Activated naive CD4-positive, alpha-beta T cell treated with Interleukin-2 at 50 U/mL for 16 hours (primary cell): ENCODE measurements around the gene BMF.
A peak's percentile ranks its signal among the peaks of the same experiment; 100 is the strongest.

Experiments used
- DNase-seq: peaks from one replicate; pipeline ENCODE4 v3.0.0-alpha.2; 2020

BMF gene

GRCh38 chr15:40062816-40063562 is 45.7 kb downstream of the BMF start:
- DNase-seq, result no peak

DNA sequence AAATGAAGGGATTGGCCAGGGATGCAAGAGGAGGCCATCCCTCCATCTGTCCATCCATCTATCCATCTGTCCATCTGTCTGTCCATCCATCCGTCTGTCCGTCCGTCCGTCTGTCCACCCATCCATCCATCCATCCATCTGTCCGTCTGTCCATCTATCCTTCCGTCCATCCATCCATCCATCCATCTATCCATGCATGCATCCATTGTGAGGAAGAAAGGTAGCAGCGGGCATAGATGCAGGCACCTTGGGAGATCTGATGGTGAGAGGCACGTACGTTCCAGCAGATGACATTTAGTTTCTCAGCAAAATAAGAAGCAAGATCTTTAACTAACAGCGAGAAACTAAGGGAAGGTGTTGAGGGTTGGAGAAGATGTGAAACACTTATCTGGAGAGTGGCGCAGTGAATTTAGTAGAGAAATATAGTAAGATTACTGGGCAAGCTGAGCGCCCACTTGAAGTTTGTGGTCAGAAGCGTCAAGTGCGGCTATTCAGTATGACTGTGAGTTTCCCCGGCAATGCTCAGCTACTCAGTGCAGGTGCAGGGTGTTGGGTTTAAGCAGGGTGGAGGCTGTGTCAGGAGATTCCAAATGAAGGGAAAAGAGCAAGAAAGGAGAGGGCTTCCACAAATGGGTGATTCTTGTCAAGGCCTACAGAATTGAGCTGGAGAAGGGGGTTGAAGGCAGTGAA is 47.3 kb downstream of the BMF start:
- DNase-seq, result no peak

DNA sequence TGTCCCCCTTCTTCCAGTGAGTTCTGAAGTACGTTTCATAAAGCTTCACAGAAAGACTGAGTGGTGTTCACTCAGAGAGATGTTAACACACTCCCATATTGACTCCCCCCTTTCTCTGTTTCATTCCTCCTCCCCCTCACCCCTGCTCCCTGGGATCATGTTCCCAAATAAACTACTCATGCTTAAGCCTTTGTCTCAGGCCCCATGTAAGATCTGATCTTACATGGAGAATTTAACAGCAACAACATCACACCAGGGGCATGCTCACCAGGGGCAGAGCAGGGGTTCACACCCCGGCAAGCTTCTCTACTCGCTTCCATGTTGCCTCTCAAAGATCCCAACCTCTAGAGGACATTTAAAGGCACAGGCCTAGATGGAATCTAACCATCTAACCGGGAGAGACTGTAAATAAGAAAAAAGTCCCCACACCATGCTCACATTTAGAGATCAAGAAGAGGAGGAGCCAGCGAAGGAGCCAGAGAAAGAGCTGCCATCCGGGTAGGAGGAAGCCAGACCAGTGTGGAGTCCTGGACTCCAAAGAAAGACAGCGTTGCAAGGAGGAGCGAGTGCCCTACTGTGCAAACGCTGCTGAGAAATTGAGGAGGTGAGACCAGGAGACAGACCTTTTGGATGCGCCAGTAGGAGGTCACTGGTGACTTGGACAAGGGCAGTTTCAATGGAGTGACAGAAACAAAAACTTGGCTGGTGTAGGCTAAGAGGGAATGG is 48.3 kb downstream of the BMF start:
- no peak for DNase-seq

- no peak for DNase-seq
Measured at GRCh38 chr15:40059821-40060220, 48.9 kb downstream of the BMF start.

DNA sequence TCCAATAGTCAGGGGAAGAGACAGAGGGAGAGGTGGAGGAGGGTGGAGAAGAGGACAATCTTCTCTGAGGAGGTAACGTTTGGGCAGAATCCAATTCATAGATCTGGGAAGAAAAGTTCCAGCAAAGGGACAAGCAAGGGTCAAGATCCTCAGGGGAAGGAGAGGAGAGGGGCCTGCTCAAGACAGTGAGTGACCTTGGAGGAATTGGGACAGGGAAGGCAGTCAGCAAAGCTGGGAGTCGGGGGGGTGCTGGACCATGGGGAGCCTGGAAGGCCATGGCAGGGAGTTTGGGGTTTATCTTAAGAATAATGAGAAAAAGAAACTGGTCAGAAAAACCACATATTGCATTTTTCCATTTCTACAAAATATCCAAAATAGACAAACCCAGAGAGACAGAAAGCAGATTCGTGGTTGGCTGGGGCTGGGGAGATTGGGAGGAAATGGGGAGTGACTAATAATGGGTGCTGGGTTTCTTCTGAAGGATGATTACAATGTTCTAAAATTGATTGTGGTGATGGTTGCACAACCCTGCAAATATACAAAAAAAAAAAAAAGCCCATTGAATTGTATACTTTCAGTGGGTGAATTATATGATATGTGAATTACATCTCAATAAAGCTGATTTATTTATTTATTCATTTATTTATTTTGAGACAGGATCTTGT is 50.1 kb downstream of the BMF start:
- DNase-seq, result no peak

- no peak for DNase-seq
Measured at GRCh38 chr15:40055576-40056293, 52.9 kb downstream of the BMF start.

DNA sequence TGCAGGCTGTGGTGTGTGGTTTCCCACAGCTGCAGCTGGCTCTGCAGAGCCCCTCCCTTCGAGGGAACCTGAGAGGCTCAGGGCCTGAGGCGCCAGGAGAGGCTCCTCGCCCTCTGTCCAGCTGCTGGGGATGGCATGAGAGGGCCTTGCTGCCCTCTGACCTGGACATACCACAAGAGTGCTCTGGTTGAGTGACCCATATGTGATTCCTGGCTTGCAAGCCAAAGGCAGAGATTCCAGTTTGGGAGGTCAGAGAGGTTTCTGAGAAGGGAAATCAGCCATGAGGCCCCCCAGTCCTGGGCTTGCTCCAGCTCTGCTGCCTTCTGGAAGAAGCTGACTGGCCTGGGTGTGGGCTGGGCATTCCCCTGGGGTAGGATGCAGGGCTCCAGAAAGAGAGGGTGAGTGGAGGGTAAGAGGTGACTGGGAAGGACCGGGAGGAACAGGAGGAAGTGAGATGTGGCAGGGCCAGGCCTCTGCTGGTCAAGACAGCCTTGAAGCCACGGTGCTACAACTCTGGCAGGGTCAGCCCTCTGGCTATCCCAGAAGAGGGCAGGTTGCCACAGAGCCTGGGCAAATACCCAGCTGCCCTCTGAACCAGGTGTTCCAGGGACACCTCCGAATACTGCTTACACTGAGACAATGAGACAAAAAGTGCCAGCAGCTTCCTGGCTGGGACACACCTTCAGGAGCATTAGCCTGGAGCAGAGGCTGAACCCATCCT is 53.7 kb downstream of the BMF start:
- no peak for DNase-seq

DNA sequence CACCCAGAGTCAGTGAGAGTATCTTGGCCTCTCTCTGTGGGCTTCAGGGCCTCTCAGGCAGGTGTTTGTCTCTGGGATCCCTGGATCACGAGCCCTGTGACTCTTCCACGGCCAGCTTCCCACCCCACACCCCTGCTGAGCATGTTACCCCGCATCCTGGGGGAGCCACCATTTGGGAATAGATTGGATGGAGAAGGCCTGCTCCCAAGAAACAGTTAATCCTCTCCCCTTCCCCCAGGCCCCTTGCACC is 54.1 kb downstream of the BMF start:
- no peak for DNase-seq

GRCh38 chr15:40053831-40054604 is 54.7 kb downstream of the BMF start:
- DNase-seq, result no peak

DNA sequence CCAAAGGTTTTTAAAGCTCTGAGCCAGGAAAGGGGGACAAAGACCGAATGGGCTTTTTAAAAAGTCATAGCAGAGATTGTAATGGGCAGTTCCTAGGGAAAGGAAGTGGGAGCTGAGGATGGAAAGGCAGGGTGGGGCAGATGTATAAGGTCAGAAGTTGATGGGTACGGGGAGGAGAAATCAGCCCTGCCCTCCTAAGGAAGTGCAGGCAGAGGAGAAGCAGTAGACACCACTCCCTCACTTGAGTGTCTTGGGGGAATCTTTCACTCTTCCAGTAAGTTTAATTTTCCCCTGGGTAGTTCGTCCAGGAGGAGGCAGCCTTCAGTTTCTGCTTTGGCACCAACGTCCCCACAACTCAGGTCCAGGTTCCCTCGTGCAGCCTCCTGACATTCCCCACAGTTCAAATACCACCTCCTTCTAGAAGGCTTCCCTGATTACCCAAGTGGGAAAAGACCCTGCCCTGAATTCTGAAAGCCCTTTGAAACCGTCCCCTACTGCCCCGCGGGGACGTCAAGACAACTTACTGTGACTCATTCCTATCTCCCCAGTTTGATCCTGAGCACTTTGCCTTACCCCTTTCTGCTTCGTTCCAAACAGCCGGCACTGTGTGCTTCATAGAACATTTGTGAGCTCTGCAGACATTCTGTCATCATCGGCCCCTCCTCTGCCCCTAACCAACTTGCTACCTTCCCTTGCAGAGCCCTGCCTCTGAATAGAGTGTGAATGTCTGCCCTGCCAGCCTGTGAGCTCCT is 55.4 kb downstream of the BMF start:
- DNase-seq, result no peak

DNA sequence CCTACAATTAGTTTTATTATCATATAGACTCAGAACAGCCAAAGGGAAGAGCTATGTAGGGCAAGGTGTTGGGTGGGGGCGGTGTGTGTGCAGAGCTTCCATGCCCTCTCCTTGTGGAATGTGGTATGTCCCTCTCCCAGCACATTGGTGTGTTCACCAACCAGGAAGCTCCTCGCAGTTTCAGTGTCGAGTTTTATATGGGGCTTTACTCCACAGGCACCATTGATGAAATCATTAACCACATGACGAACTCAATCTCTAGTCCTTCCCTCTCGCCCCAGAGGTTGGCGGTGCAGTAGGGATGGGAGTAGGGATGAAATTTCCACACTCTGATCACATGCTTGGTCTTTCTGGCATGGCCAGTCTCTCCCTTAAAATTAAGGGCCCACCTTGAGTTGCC is 56.1 kb downstream of the BMF start:
- no peak for DNase-seq

DNA sequence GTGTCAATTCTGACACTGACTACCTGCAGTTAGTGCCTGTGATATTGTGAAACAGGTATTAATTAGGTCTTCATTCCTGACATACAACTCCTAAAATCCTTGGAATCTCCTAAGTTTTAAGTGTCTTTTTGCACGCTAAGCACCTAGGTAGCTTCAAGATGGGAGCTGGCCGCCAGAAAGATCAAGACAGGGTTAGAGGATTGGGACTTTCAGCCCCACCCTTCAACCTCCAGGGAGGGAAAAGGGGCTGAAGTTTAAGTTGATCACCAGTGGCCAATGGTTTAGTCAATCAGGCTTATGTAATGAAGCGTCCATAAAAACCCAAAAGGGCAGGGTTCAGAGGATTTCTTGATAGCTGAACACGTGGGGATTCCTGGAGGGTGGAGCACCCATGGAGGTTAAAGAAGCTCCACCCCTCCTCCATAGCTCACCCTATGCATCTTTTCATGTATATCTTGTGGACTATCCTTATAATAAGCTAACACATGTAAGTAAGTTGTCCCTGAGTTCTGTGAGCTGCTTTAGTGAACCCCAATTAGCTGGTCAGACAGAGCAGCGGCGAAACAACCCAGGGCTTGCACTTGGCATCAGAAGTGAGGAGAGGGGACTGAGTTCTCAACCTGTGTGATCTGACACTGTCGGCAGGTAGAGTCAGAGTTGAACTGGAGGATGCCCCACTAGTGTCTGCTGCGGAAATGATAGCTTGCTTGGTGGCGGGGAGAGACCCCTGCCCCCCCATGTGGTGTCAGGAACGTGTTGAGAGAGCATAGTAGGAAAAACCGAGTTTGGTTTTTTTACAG is 56.9 kb downstream of the BMF start:
- no peak for DNase-seq

DNA sequence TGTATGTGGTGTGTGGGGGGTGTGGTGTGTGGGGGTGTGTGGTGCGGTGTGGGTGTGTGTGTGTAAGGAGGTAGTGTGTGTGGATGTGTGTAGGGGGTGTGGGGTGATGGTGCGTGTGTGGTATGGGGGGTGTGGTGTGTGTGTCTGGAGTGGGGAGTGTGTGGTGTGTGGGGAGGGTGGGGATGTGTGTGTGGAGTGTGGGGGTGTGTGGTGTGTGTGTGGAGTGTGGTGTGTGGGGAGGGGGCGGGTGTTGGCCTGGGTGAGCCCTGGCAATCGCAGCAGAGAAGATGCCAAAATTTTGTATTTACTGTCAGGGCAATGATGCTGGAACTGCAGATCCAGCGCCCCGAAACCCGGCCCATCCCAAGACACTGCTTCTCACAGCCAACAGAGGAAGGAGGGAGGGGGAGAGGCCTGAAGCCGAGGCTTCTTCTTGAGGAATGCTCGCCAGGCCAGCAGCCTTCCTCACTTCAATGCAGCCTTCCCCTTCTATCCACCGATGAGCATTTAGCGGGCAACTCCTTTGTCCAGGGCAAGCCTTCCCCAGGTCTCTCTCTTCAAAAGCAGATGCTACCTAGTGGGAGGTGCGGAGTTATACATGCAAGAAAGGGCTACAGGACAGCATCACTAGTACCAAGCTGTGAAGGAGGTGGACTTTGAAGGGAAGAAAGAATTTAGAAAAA is 57.8 kb downstream of the BMF start:
- DNase-seq, result no peak

DNA sequence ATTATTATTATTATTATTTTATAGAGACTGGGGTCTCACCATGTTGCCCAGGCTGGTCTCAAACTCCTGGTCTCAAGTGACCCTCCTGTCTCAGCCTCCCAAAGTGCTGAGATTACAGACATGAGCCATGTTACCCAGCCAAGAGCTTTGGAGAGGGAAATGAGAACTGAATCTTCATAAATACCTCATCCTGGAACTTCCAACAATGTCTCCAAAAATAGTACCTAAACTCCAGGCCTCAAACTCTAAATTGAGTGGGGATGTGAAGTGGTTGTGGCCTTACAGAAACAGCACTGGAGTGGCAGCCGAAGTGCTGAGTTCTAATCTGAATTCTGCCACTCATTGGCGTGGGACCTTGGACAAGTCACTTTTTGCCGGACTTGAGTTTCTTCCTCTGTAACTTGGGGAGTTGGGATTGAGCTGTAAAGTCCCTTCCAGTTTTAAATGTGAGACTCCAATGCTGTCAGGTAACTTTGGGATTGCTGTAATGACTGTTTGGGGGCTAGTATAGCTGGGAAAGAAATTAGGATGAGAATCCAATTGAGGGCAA is 59.7 kb downstream of the BMF start:
- no peak for DNase-seq

- no peak for DNase-seq
Measured at GRCh38 chr15:40048211-40048792, 60.4 kb downstream of the BMF start.

DNA sequence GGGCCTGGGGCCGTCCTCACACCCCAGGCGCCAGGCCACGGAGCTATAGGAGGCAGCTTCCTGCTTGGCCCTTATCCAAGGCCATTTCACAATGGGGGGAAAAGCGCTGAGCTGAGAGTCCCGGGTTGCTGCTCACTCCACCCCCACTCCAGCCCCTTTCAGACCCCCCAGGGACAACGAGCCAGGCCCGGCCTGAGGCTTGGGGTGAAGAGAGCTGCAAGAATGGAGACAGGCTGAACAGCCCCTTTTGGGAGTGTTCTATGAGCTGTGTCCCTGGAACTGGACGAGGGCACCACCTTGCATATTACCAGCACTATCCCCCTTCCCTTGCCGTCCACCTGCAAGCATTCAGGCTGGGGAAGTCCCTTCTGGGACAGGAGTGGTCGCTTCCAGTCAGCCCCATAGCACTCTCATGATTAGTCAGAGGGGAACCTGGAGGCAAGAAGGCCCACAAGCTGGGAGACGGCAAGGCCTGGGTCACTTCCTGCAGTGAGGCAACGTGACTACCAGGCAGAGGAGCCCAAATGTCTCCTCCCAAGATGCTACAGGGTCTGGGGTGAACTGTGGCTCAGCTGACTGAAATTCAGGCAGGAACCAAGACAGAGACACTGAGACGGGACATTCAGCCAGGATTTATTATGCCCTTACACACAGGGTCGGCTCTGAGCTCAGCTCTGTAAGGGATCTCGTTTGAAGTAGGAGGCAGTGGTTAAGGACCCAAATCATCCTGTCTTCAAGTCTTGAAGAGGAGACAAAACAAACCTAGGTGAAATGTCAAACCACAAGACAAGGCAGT is 61.1 kb downstream of the BMF start:
- DNase-seq, result peak; percentile 60

DNA sequence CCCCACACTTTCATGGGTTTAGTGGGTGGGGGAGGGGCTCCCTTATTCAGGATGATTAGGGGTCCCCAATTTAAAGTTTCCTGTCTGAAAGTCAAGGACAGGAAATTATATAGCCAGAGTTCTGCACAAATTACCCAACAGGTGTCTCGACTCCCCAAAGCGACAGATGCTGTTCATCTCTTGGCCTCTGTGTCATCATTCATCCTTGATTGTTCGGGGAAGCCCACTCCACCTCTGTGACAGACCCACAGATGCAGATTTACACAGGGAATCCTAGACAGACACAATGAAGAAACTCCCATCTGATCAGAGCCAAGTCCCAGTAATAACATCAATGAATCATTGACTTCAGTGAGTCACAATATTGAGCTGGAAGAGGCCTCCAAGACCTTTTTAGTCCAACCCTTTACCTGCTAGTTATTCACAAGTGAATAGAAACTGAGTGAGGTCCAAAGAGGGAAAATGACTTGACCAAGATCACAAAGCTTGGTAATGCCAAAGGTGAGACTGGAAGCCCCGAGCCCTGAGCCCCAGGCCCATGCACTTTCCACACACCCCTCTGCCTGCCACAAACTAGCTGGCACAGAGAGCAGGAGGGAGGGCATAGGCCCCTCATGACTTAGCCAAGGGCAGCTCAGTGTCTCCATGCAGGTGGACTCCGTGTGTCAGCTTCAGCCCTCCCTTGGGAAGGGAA is 61.8 kb downstream of the BMF start:
- DNase-seq, result no peak
